ENCODE results near the gene PPP1R9A. TPM values are rescaled to one million over a fixed set of nuclear protein-coding genes. Genes with fewer than 3 reads are reported as not detected.

PPP1R9A gene
- total and polyA plus RNA-seq, 10 of the 15 experiments (the other 5 are each of a cell fraction or from before 2014, with no cell fraction given) = 0.04 to 0.12 TPM; not detected in 8

DNA sequence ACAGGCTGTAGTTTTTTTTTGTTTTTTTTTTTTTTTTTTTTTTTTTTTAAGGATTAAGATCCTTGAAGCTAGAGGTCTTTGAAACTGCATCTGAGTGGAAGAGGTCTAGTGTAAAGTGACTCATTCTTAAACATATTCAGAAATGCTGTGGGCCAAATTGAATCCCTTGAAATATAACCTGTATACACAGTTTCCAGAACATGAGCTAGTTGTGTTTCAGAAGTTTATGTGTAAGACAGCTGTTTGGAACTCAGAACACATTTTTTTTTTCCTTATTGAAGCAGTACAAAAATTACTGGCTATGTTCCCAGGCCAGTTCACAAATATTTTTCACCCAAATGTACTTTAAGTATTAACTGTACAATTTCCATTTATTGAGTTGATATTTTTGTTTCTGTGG lies 67.9 kb downstream of the PPP1R9A start:
- Histone ChIP-seq H3K9ac (ENCODE audit: control insufficient read depth, insufficient read depth, low read length) (no peak overlapping the region), H3K79me2 (ENCODE audit: control insufficient read depth, insufficient read depth, low read length) (no peaks in the 10 kb centered on the region), H4K20me1 (ENCODE audit: control insufficient read depth, insufficient read depth) (no peaks in the 10 kb centered on the region), H3K4me2 (ENCODE audit: control insufficient read depth, insufficient read depth) (no peak overlapping the region), H3K9me3 (replicated peaks; ENCODE audit: control insufficient read depth, insufficient read depth, low read length) (no peaks in the 10 kb centered on the region), H3K27me3 (replicated peaks in 1 of 2; ENCODE audit: control insufficient read depth in 2 of 2, insufficient read depth in 2 of 2, low read length in 1 of 2) (no peaks in the 10 kb centered on the region), H3K27ac (ENCODE audit: control insufficient read depth, insufficient read depth) (no peak overlapping the region), H3K36me3 (ENCODE audit: control insufficient read depth in 2 of 2, insufficient read depth in 2 of 2, low read length in 1 of 2) (no peaks in the 10 kb centered on the region), H3K4me1 (ENCODE audit: control insufficient read depth, insufficient read depth, low read length) (no peaks in the 10 kb centered on the region), H3K4me3 (no peak overlapping the region), H2AFZ (ENCODE audit: control insufficient read depth, low read depth, low read length) (no peak overlapping the region)
- intact Hi-C loops (cut with micrococcal nuclease; ENCODE audit: unreplicated experiment) (no loop called here), in situ Hi-C loops (cut with MboI) (no loop called here)
- SMC1A ChIA-PET (ENCODE audit: uncharacterized antibody, unreplicated experiment) = interaction anchor here (0.9 kb wide), 1 partner anchor 28 kb away, joined by 3 read pairs; no protein-coding TSS in a partner anchor
- FAIRE-seq = no peak
- ATAC-seq = no peak
- POLR2A ChIA-PET = no interaction called here
- no TSS peak for BruUV-seq (replicated peaks)
- RAD21 ChIA-PET (ENCODE audit: unreplicated experiment) = no interaction called here
- CTCF ChIA-PET = interaction anchor here (0.6 to 2.0 kb wide), 2 partner anchors 11 to 24 kb away, joined by 3 to 4 read pairs; no protein-coding TSS in a partner anchor
- TF ChIP-seq BCL11A (IDR thresholded peaks at IDR 0.05; ENCODE audit: low read depth, low read length) (no peak), MXI1 (IDR thresholded peaks at IDR 0.05; ENCODE audit: low read depth, low read length) (no peak), CBX5 (IDR thresholded peaks at IDR 0.05; ENCODE audit: low read depth) (no peak), EGR1 (IDR thresholded peaks at IDR 0.05; ENCODE audit: borderline replicate concordance in 1 of 2, low read depth in 2 of 2, low read length in 2 of 2) (no peak), TBL1XR1 (IDR thresholded peaks at IDR 0.05; ENCODE audit: low read depth, low read length) (no peak)
- TF ChIP-seq, protein P1, sequence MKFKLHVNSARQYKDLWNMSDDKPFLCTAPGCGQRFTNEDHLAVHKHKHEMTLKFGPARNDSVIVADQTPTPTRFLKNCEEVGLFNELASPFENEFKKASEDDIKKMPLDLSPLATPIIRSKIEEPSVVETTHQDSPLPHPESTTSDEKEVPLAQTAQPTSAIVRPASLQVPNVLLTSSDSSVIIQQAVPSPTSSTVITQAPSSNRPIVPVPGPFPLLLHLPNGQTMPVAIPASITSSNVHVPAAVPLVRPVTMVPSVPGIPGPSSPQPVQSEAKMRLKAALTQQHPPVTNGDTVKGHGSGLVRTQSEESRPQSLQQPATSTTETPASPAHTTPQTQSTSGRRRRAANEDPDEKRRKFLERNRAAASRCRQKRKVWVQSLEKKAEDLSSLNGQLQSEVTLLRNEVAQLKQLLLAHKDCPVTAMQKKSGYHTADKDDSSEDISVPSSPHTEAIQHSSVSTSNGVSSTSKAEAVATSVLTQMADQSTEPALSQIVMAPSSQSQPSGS (IDR thresholded peaks at IDR 0.05; ENCODE audit: low read length) = no peak
- no peak for DNase-seq (ENCODE audit: low read depth, low spot score)

Measured in GM12878 (cell line).